Hepatic stellate cell (primary cell): ENCODE measurements around the gene EYA2.

Experiments used
- DNase-seq: peaks from one replicate; pipeline ENCODE4 v3.0.0; 2011; ENCODE audit warnings: low spot score

The EYA2 gene

GRCh38 chr20:46933150-46933549 is 38.5 kb downstream of the EYA2 start:
- DNase-seq = no peak

- DNase-seq = no peak
Measured at GRCh38 chr20:46934746-46935287, 40.2 kb downstream of the EYA2 start.

- no peak for DNase-seq
Measured at GRCh38 chr20:46935394-46936017, 40.9 kb downstream of the EYA2 start.

DNA sequence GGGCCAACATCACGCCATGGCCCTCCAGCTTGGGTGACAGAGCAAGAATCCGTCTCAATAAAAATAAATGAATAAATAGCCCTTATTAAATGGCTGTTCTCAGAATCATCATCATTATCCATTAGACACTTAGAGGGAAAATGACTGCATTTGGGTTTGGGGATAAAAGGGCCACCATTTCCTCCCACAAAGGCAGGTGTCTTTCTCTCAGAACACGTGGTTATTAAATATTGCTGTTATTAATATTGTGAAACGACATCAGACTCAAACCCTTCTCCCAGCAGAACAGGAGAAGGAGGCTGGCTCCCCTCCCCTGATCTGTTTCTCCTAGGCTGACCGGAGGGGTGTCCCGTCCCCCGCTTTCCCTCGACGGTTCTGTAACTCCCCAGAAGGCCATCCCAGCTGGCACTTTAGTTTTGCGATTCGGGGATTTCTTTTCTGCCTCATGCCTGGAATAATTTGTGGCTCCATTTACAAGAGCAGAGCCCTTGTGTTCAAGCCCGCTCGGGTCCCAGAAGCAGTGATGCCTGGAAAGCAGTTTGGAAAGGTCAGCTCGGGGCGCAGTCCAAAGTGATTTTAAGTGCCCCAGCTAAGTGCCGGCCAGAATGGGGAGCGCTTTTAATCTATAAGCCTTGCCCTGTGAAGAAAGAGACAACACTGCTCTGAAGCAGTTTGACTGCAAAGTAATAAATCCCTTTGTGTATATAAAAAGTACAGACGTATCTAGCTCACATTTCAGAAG is 41.9 kb downstream of the EYA2 start:
- DNase-seq = no peak

DNA sequence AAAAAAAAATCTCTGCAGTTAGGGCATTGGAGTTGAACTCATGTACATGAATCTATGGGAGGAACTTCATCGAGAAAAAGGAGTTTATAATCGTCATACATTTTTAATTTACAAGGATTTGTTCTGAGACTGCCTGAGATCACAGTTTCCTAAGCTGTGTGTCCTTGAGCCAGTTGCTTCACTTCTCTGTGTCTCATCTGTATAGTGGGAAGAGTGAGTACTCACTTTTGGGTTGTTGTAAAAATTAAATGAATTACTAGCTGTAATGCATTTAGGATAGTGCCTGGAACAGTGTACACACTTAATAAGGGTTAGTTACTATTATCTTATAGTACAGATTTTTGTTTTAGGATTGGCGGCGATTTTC is 42.5 kb downstream of the EYA2 start:
- DNase-seq = no peak

DNA sequence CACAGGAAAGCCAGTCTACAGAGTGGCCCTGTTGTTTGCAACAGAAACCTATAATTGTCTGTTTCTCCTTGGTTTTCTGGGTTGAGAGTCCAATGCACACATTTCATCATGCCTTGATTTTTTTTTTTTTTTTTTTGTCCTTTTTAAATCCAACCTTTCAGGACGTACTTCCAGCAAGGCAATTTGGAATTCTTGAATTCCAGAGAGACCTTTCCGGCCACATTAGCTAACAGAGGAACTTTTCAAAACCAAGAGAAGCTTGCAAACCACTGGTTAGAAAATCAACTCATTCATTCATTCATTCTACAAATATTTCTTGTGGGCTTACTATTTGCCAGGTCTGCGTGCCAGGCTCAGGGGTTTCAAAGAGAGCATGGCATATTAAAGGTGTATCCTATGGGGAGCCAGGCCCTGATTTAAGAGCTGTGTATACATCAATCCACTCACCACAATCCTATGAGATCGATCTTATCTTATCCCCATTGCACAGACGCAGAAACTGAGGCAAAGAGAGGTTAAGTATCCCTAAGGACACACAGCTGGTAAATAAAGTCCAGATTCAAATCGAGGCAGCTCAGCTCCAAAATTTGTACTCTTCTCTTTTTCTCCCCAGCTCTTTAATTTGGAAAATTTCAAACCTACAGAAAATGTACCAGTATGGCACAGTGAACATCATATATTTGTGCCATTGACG is 43.0 kb downstream of the EYA2 start:
- no peak for DNase-seq

DNA sequence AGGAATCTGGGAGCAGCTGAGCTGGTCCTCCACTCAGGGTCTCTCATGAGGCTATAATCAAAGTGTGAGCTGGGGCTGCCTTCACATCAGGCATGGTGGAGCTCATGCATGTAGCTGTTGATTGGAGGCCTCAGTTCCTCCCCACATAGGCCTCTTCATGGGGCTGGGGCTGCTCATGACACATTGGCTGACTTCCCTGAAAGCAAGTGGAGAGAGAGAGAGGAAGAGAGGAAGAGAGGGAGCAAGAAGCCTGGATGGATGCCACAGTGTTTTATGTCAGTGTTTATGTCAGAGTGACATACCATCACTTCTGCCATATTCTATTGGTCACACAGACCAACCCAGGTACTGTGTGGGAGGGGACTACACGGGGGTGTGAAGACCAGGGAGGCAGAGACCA is 43.8 kb downstream of the EYA2 start:
- no peak for DNase-seq

GRCh38 chr20:46939031-46939965 is 44.7 kb downstream of the EYA2 start:
- DNase-seq = peak; percentile 36

GRCh38 chr20:46940616-46941015 is 46.0 kb downstream of the EYA2 start:
- no peak for DNase-seq

- no peak for DNase-seq
Measured at GRCh38 chr20:46941404-46941803, 46.8 kb downstream of the EYA2 start.

- no peak for DNase-seq
Measured at GRCh38 chr20:46943861-46944591, 49.4 kb downstream of the EYA2 start.

- DNase-seq = no peak
Measured at GRCh38 chr20:46945465-46945864, 50.8 kb downstream of the EYA2 start.

DNA sequence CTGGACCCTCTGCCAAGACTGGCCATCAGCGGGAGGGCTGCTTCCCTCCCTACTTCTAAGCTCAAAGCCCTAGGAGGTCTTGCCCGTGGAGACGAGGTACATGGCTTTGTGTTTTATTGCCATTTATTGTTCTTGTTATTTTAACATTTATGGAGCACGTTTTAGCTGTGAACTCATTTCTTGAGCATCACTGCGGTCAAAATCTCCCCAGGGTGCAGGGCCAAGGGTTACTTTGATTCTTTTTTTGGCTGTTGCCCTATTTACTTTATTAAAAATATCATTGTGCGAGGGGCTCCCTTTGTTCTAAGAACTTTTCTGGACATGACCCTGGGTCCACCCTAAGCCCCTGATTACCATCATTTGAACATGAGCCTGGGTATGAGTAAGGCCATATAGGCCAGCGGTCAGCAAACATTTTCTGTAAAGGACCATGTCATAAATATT is 51.6 kb downstream of the EYA2 start:
- DNase-seq = no peak

DNA sequence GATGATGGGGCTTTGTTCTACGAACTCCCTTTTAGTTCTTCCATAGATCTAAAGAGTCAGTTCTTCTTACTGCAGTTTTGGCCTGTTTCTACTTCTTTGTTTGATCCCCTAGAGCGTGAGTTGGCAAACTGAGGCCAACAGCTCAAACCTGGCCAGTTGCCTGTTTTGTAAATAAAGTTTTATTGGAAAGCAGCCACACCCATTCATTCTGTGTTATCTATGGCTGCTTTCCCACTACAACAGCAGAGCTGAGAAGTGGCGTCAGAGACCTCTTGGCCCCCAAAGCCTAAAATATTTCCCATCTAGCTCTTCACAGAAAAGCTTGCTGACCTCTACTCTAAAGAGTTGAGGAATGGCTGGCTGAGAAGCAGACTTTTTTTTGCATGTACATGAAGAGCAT is 52.2 kb downstream of the EYA2 start:
- DNase-seq = no peak

- no peak for DNase-seq
Measured at GRCh38 chr20:46948081-46948480, 53.4 kb downstream of the EYA2 start.

DNA sequence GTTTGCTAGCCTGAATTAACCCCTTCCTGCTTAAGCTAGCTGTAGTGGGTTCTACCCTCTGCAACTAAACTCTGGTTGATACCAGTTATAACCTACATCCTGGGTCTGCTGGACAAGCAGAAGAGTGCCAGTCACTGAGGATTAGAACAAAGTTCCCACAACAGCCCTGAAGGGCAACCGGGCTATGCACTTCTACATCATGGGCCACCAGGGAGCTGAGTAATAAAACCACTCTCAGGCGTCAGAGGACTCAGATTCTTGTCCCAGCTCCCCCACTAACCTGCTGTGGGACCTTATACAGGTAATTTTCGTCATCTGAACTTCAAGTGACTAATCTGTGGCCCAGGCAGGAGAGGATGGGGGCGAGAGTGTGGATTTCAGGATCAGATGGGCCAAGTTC is 56.8 kb downstream of the EYA2 start:
- peak; percentile 25 for DNase-seq

DNA sequence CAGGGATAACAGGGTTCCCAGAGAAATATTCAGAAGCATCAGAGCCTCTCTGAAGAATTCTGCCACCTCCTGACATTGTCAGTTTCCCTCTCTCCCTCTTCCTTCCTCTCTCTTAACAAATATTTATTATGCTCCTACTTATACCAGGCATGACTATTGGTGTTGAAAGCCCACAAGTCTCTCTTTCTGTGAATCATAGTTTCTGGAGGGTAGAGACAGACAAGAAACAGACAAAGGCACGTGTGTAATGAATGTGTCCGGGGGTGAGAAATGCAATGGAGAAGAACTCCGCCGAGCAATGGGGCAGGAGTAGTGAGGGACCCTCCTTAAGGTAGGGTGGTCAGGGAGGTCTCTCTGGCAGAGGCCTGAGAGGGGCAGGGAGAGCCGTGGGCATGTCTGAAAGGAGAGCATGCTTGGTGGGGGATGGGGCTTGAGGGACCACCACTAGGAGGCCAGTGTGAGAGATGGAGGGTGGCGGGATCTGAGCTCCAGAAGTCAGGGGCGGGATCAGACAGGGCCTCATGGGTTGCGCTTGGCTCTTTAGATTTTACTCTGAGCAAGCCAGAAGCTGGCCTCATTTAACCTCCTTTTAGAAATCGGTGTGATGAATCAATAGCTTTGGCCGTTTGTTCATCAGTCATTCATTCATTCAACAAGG is 57.3 kb downstream of the EYA2 start:
- no peak for DNase-seq

- no peak for DNase-seq
Measured at GRCh38 chr20:46953596-46953995, 59.0 kb downstream of the EYA2 start.

DNA sequence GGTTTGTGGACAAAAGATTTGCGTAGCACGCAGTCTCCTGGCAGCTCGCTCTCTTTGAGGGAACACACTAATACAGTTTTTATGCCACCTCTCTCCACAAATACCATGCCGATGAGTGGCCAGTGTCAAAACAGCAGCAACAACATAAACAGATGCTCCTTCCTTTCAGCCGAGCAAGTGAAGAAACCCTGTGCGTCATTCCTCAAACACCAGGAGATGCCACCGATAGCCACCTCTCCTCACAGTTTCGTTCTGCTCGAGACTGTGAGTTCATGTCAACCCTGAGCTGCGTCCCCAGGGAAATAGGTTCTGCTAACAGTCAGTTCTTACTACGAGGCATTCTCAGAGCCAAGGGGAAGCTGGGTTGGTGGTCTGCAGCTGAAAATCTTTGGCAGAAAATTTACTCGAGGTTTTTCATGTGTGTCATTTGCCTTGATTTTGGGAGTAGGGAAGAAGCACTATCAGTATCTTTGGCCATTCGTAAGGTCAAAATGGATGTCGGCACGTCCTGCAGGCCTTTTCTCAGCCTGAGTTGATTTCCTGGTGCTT is 59.9 kb downstream of the EYA2 start:
- peak; percentile 84 for DNase-seq
